Smooth muscle cell (in vitro differentiated cells): ENCODE data around the gene TRPM6. TPM values are rescaled to one million over a fixed set of nuclear protein-coding genes. Genes with fewer than 3 reads are reported as not detected.

Experiments
- DNase-seq: peaks from one replicate; lab custom pipeline; 2025; ENCODE audit not compliant: unreplicated experiment; lab: John Stamatoyannopoulos, UW
- H2AFZ ChIP-seq: fragments of 200-600 bp; sonication (generic); 2 replicates; pipeline ENCODE4 v1.6.0; 2016; ENCODE audit warnings: antibody characterized with exemption, low read depth, mild to moderate bottlenecking
- H3F3A ChIP-seq: fragments of 200-600 bp; sonication (generic); 2 replicates; pipeline ENCODE4 v1.6.0; 2017; ENCODE audit warnings: antibody characterized with exemption, low read depth
- H3K27ac ChIP-seq: fragments of 200-600 bp; sonication (generic); 2 replicates; pipeline ENCODE4 v1.5.1; 2016; ENCODE audit warnings: low read depth, mild to moderate bottlenecking
- H3K27me3 ChIP-seq: fragments of 200-600 bp; sonication (generic); 2 replicates; pipeline ENCODE4 v1.6.1; 2016; ENCODE audit warnings: low read depth, mild to moderate bottlenecking
- H3K36me3 ChIP-seq: fragments of 200-600 bp; sonication (generic); 2 replicates; pipeline ENCODE4 v1.5.1; 2016; ENCODE audit warnings: low read depth
- H3K4me1 ChIP-seq: fragments of 200-600 bp; sonication (generic); 2 replicates; pipeline ENCODE4 v1.5.1; 2016; ENCODE audit warnings: low read depth
- H3K4me2 ChIP-seq: fragments of 200-600 bp; sonication (generic); 2 replicates; pipeline ENCODE4 v1.6.0; 2016; ENCODE audit warnings: mild to moderate bottlenecking
- H3K4me3 ChIP-seq: fragments of 200-600 bp; sonication (generic); 2 replicates; pipeline ENCODE4 v1.5.1; 2016; ENCODE audit warnings: mild to moderate bottlenecking
- H3K79me2 ChIP-seq: fragments of 200-600 bp; sonication (generic); 2 replicates; pipeline ENCODE4 v1.6.0; 2016; ENCODE audit warnings: low read depth, mild to moderate bottlenecking
- H3K9ac ChIP-seq: fragments of 200-600 bp; sonication (generic); 2 replicates; pipeline ENCODE4 v1.6.0; 2016; ENCODE audit warnings: low read depth
- H3K9me3 ChIP-seq: fragments of 200-600 bp; sonication (generic); replicated peaks from 2 replicates; pipeline ENCODE4 v1.5.1; 2016; ENCODE audit warnings: low read depth
- H4K20me1 ChIP-seq: fragments of 200-600 bp; sonication (generic); 2 replicates; pipeline ENCODE4 v1.6.0; 2016; ENCODE audit warnings: low read depth
- WGBS: methylation state at CpG from one replicate; pipeline ENCODE4 v1.1.7; 2016; ENCODE audit warnings: low lambda C conversion rate; 5-methylcytosine and 5-hydroxymethylcytosine counted together
- polyA plus RNA-seq: library from polyadenylated mRNA; unstranded; fragments of >200 nt; fragmentation: Nextera tagmentation; extraction: Ambion mirVana; gene quantifications from 2 replicates; pipeline ENCODE4 v1.2.1, GENCODE V29; 2016
- total RNA-seq: library from RNA; depleted of rRNA; stranded (reverse); fragments of >200 nt; gene quantifications from 2 replicates; pipeline ENCODE4 v1.2.3, GENCODE V29; 2014
- TF ChIP-seq, protein P1 (sequence below): fragments of 200-600 bp; sonication (generic); IDR thresholded peaks from 2 replicates; pipeline ENCODE4 v1.5.1; 2017; ENCODE audit warnings: borderline replicate concordance, mild to moderate bottlenecking, antibody characterized with exemption; ENCODE audit not compliant: insufficient read depth, poor library complexity, severe bottlenecking

TRPM6 gene
- total and polyA plus RNA-seq, 2 experiments from 2014 or later: 0.04 TPM; not detected in 1

DNA sequence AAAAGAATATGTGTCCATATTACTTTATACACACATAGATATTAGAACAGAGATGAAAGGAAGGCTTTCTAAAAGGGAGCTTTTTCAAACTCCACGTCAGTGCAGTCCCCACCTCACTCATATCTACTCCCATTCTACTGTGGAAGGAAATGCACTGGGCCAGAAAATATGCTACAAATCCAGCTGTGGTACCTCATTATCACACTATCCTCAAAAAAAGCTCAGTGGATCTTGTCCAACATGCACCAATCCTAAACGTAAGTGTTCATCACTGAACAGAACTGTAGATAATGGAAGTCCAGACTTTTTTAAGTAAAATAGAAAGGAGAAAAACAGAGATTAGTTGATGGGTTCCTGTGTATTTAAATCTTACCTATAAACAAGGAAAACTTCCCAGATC is 27.9 kb downstream of the TRPM6 start:
- Histone ChIP-seq H3K27ac (no peak overlapping the region), H3F3A (no peaks in the 10 kb centered on the region)
- TF ChIP-seq, protein P1, sequence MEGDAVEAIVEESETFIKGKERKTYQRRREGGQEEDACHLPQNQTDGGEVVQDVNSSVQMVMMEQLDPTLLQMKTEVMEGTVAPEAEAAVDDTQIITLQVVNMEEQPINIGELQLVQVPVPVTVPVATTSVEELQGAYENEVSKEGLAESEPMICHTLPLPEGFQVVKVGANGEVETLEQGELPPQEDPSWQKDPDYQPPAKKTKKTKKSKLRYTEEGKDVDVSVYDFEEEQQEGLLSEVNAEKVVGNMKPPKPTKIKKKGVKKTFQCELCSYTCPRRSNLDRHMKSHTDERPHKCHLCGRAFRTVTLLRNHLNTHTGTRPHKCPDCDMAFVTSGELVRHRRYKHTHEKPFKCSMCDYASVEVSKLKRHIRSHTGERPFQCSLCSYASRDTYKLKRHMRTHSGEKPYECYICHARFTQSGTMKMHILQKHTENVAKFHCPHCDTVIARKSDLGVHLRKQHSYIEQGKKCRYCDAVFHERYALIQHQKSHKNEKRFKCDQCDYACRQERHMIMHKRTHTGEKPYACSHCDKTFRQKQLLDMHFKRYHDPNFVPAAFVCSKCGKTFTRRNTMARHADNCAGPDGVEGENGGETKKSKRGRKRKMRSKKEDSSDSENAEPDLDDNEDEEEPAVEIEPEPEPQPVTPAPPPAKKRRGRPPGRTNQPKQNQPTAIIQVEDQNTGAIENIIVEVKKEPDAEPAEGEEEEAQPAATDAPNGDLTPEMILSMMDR: no peak

GRCh38 chr9:74858751-74859414 is 28.8 kb downstream of the TRPM6 start:
- no peaks in the 10 kb centered on the region for H3K36me3 ChIP-seq
- no peaks in the 10 kb centered on the region for H3K4me1 ChIP-seq
- no peak overlapping the region for H3K27ac ChIP-seq
- WGBS: 92% methylated on average over 4 of the region's 4 CpGs
- no peak overlapping the region for H3K9ac ChIP-seq
- no peaks in the 10 kb centered on the region for H3K27me3 ChIP-seq
- no peak overlapping the region for H3K4me3 ChIP-seq
- DNase-seq: no peak
- no peaks in the 10 kb centered on the region for H3F3A ChIP-seq
- no peaks in the 10 kb centered on the region for H3K79me2 ChIP-seq
- no peak overlapping the region for H3K4me2 ChIP-seq
- no peaks in the 10 kb centered on the region for H3K9me3 ChIP-seq
- H4K20me1 ChIP-seq: no peaks in the 10 kb centered on the region
- H2AFZ ChIP-seq: no peak overlapping the region
- TF ChIP-seq, protein P1: no peak

More for the DNA sequence above, 27.9 kb downstream of the TRPM6 start:
- no peak for DNase-seq
- no peaks in the 10 kb centered on the region for H3K27me3 ChIP-seq
- no peaks in the 10 kb centered on the region for H3K79me2 ChIP-seq
- no peaks in the 10 kb centered on the region for H3K36me3 ChIP-seq
- no peak overlapping the region for H3K4me3 ChIP-seq
- H3K4me1 ChIP-seq: no peaks in the 10 kb centered on the region
- H3K9me3 ChIP-seq: no peaks in the 10 kb centered on the region
- H3K9ac ChIP-seq: no peak overlapping the region
- H3K4me2 ChIP-seq: no peak overlapping the region
- no peak overlapping the region for H2AFZ ChIP-seq
- 94% methylated on average over 2 of the region's 2 CpGs for WGBS
- H4K20me1 ChIP-seq: no peaks in the 10 kb centered on the region

DNA sequence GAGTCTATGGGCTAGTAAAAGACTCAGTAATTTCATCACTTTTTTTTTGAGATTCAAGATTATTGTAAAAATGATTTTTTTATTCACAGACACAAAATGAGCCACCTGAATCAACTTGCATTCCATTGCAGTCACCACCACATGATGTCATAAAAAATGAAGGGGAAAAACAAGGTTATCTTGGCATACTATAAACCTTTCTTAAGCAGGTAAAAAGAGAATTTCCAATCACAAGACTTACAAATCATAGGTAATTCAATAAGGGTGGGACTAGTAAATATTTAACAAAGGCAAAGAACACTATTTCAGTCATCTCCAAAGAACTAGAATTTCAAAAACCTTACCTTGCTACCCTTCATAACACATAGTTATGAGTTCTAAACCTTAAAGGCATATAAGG is 30.7 kb downstream of the TRPM6 start:
- DNase-seq: no peak
- no peaks in the 10 kb centered on the region for H3K79me2 ChIP-seq
- no peak overlapping the region for H2AFZ ChIP-seq

More for the DNA sequence above, 30.7 kb downstream of the TRPM6 start:
- H3K27me3 ChIP-seq: no peaks in the 10 kb centered on the region
- H3K9me3 ChIP-seq: no peaks in the 10 kb centered on the region
- H3K4me3 ChIP-seq: no peak overlapping the region
- H4K20me1 ChIP-seq: no peaks in the 10 kb centered on the region
- H3K27ac ChIP-seq: no peak overlapping the region
- H3K4me1 ChIP-seq: no peaks in the 10 kb centered on the region
- H3K9ac ChIP-seq: no peak overlapping the region
- TF ChIP-seq, protein P1: no peak
- H3K36me3 ChIP-seq: no peaks in the 10 kb centered on the region
- no peak overlapping the region for H3K4me2 ChIP-seq
- no peaks in the 10 kb centered on the region for H3F3A ChIP-seq
